NCI-H2029 treated with DMSO at 0.1 percent for 48 hours (cell line): Measurements from ENCODE around the gene TTR.

ENCODE experiments used
- DNase-seq: peaks from one replicate; lab custom pipeline; 2025; lab: John Stamatoyannopoulos, UW

The TTR gene

GRCh38 chr18:31579375-31579774 is 12.3 kb upstream of the TTR start:
- no peak for DNase-seq

- no peak for DNase-seq
These were observed 10.0 kb upstream of the TTR start for GRCh38 chr18:31581498-31582197.

- DNase-seq = no peak
These were observed 8.4 kb upstream of the TTR start for GRCh38 chr18:31583185-31583854.

- no peak for DNase-seq
These were observed 5.7 kb upstream of the TTR start for GRCh38 chr18:31585991-31586390.

- DNase-seq = no peak
These were observed 5.1 kb upstream of the TTR start for GRCh38 chr18:31586616-31587015.

- no peak for DNase-seq
These were observed 4.1 kb upstream of the TTR start for GRCh38 chr18:31587529-31587928.

- no peak for DNase-seq
These were observed 1.1 kb upstream of the TTR start for GRCh38 chr18:31590570-31590969.

GRCh38 chr18:31591113-31591512 is 564 bp upstream of the TTR start:
- no peak for DNase-seq

- DNase-seq = no peak
These were observed 955 bp downstream of the TTR start for GRCh38 chr18:31592506-31593157.

- no peak for DNase-seq
These were observed 3.6 kb downstream of the TTR start for GRCh38 chr18:31595121-31595771.

GRCh38 chr18:31596081-31596872 is 4.6 kb downstream of the TTR start:
- no peak for DNase-seq

- no peak for DNase-seq
These were observed 6.5 kb downstream of the TTR start for GRCh38 chr18:31598021-31598805.

- no peak for DNase-seq
These were observed 11.6 kb downstream of the TTR start for GRCh38 chr18:31603315-31603714.

GRCh38 chr18:31606265-31606664 is 14.6 kb downstream of the TTR start:
- DNase-seq = no peak

- DNase-seq = no peak
These were observed 15.7 kb downstream of the TTR start for GRCh38 chr18:31607384-31607783.

GRCh38 chr18:31609886-31610285 is 18.2 kb downstream of the TTR start:
- DNase-seq = no peak

GRCh38 chr18:31610286-31611205 is 18.9 kb downstream of the TTR start:
- no peak for DNase-seq

GRCh38 chr18:31611511-31611910 is 19.8 kb downstream of the TTR start:
- no peak for DNase-seq

GRCh38 chr18:31612124-31612523 is 20.4 kb downstream of the TTR start:
- no peak for DNase-seq

GRCh38 chr18:31614044-31614443 is 22.4 kb downstream of the TTR start:
- DNase-seq = no peak
